GM12864 (cell line): Measurements from ENCODE around the gene RELN.

Experiments used
- DNase-seq: peaks from one replicate; pipeline ENCODE4 v3.0.0-alpha.2; 2011; ENCODE audit warnings: low read depth
- H3K4me3 ChIP-seq: 2 replicates; pipeline ENCODE4 v1.5.1; 2011; ENCODE audit warnings: mild to moderate bottlenecking, low read depth, low read length, control low read depth
- CTCF ChIP-seq: IDR thresholded peaks from 2 replicates; pipeline ENCODE4 v1.5.1; 2011; ENCODE audit warnings: low read depth, mild to moderate bottlenecking, moderate library complexity, low read length, control low read depth, inconsistent platforms; ENCODE audit errors: missing control alignments

Gene RELN

GRCh38 chr7:103766660-103767059 lies 222.8 kb downstream of the RELN start:
- no peak for DNase-seq
- H3K4me3 ChIP-seq = no peak overlapping the region
- no peak for TF ChIP-seq CTCF

GRCh38 chr7:103765901-103766300 lies 223.6 kb downstream of the RELN start:
- no peak for TF ChIP-seq CTCF

GRCh38 chr7:103764901-103765300 lies 224.6 kb downstream of the RELN start:
- no peak for TF ChIP-seq CTCF
- no peak for DNase-seq

More at GRCh38 chr7:103765901-103766300, 223.6 kb downstream of the RELN start:
- DNase-seq = no peak
- no peak overlapping the region for H3K4me3 ChIP-seq

GRCh38 chr7:103762877-103763276 lies 226.6 kb downstream of the RELN start:
- TF ChIP-seq CTCF = no peak
- H3K4me3 ChIP-seq = no peak overlapping the region
- no peak for DNase-seq

More at GRCh38 chr7:103764901-103765300, 224.6 kb downstream of the RELN start:
- H3K4me3 ChIP-seq = no peak overlapping the region

GRCh38 chr7:103762065-103762760 lies 227.2 kb downstream of the RELN start:
- no peak for DNase-seq
- no peak overlapping the region for H3K4me3 ChIP-seq
- TF ChIP-seq CTCF = no peak

GRCh38 chr7:103752995-103753394 lies 236.5 kb downstream of the RELN start:
- H3K4me3 ChIP-seq = no peak overlapping the region
- no peak for TF ChIP-seq CTCF
- no peak for DNase-seq

GRCh38 chr7:103751311-103751880 lies 238.1 kb downstream of the RELN start:
- DNase-seq = no peak
- no peak for TF ChIP-seq CTCF
- no peak overlapping the region for H3K4me3 ChIP-seq
